Glutamatergic neuron (in vitro differentiated cells): ENCODE data around the gene LLGL2. TPM values are rescaled to one million over a fixed set of nuclear protein-coding genes. Genes with fewer than 3 reads are reported as not detected.

Experiments used
- DNase-seq: peaks from one replicate; pipeline ENCODE4 v3.0.0; 2022
- H3K27ac Mint-ChIP-seq: one replicate; pipeline ENCODE4 v1.8.0; 2020; ENCODE audit warnings: mild to moderate bottlenecking, mixed read lengths, inconsistent platforms; ENCODE audit not compliant: unreplicated experiment
- H3K27me3 Mint-ChIP-seq: one replicate; pipeline ENCODE4 v1.8.0; 2020; ENCODE audit warnings: mild to moderate bottlenecking, moderate library complexity, mixed read lengths, inconsistent platforms; ENCODE audit not compliant: unreplicated experiment
- H3K36me3 Mint-ChIP-seq: one replicate; pipeline ENCODE4 v1.8.0; 2020; ENCODE audit warnings: mild to moderate bottlenecking, mixed read lengths, inconsistent platforms; ENCODE audit not compliant: unreplicated experiment
- H3K4me1 Mint-ChIP-seq: one replicate; pipeline ENCODE4 v1.8.0; 2020; ENCODE audit warnings: mild to moderate bottlenecking, low read depth, mixed read lengths, inconsistent platforms; ENCODE audit not compliant: unreplicated experiment
- H3K4me3 Mint-ChIP-seq: one replicate; pipeline ENCODE4 v1.8.0; 2020; ENCODE audit warnings: mild to moderate bottlenecking, mixed read lengths, inconsistent platforms; ENCODE audit not compliant: unreplicated experiment
- H3K9me3 Mint-ChIP-seq: one replicate; pipeline ENCODE4 v1.8.0; 2020; ENCODE audit warnings: mild to moderate bottlenecking, moderate library complexity, mixed read lengths, inconsistent platforms; ENCODE audit not compliant: unreplicated experiment
- total RNA-seq: library from RNA; stranded (reverse); fragmentation: NEBNext Ultra II Directional; extraction: Animal tissue kit (Norgen Biotek cat#: 25700); gene quantifications from one replicate; pipeline ENCODE4 v1.2.1, GENCODE V29; 2021; ENCODE audit not compliant: unreplicated experiment
- TF ChIP-seq, protein P1 (sequence below): fragments of 200-600 bp; sonication (generic); IDR thresholded peaks from one replicate; pipeline ENCODE4 v1.5.0; 2021; ENCODE audit not compliant: partially characterized antibody, unreplicated experiment

The LLGL2 gene
- total RNA-seq, 1 donor from 2014 or later: 4.8 TPM

DNA sequence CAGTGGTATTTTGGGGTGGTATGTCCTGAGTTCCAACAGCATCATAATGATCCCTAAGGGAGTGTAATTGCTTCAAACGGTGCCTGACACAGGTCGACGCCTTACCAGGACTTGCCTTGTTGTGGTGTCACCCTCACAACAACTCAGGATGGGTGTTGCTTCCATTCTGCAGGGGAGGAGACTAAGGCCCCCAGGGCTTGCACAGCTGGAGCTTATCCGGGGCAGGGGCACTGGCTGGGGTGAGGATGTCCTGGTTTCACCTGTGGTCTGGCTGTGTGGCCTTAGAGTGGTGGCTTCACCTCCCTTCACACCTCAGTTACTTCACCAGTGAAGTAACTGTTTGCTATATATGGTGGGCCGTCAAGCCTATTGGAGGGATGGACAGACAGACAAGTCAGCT, 23.3 kb downstream of the LLGL2 start:
- peaks cover 3% of the 10 kb centered on the region for H3K4me1 Mint-ChIP-seq
- H3K36me3 Mint-ChIP-seq: no peaks in the 10 kb centered on the region
- no peak overlapping the region for H3K27ac Mint-ChIP-seq
- H3K4me3 Mint-ChIP-seq: no peak overlapping the region
- no peaks in the 10 kb centered on the region for H3K9me3 Mint-ChIP-seq
- H3K27me3 Mint-ChIP-seq: peaks cover 2% of the 10 kb centered on the region
- TF ChIP-seq, protein P1, sequence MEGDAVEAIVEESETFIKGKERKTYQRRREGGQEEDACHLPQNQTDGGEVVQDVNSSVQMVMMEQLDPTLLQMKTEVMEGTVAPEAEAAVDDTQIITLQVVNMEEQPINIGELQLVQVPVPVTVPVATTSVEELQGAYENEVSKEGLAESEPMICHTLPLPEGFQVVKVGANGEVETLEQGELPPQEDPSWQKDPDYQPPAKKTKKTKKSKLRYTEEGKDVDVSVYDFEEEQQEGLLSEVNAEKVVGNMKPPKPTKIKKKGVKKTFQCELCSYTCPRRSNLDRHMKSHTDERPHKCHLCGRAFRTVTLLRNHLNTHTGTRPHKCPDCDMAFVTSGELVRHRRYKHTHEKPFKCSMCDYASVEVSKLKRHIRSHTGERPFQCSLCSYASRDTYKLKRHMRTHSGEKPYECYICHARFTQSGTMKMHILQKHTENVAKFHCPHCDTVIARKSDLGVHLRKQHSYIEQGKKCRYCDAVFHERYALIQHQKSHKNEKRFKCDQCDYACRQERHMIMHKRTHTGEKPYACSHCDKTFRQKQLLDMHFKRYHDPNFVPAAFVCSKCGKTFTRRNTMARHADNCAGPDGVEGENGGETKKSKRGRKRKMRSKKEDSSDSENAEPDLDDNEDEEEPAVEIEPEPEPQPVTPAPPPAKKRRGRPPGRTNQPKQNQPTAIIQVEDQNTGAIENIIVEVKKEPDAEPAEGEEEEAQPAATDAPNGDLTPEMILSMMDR: no peak
- DNase-seq: no peak

- no peak for DNase-seq
- H3K27me3 Mint-ChIP-seq: no peaks in the 10 kb centered on the region
- TF ChIP-seq, protein P1: no peak
- H3K36me3 Mint-ChIP-seq: no peaks in the 10 kb centered on the region
- H3K4me3 Mint-ChIP-seq: no peak overlapping the region
- H3K9me3 Mint-ChIP-seq: no peaks in the 10 kb centered on the region
- H3K27ac Mint-ChIP-seq: no peak overlapping the region
- H3K4me1 Mint-ChIP-seq: peaks cover 3% of the 10 kb centered on the region
Observed at GRCh38 chr17:75549246-75550138, 24.0 kb downstream of the LLGL2 start.

DNA sequence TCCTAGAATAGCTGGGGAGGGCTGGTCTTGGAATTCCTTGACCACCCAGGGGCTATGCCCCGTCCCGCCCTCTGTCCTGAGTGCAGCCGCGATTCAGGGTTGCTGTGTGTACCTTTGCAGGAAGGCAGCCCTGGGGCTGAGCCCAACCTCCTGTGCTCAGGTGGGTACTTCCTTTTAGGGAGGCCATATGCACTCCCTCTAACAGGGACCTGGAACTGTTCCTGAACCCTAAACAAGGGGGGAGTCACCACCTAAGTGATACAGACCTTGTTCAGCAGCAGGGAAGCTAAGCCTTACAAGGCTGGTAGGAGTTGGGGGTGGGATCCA, 24.6 kb downstream of the LLGL2 start:
- Mint-ChIP-seq H3K4me1 (peaks cover 3% of the 10 kb centered on the region), H3K4me3 (no peak overlapping the region), H3K27ac (no peak overlapping the region), H3K9me3 (no peaks in the 10 kb centered on the region), H3K36me3 (no peaks in the 10 kb centered on the region), H3K27me3 (no peaks in the 10 kb centered on the region)
- DNase-seq: no peak
- TF ChIP-seq, protein P1: no peak

DNA sequence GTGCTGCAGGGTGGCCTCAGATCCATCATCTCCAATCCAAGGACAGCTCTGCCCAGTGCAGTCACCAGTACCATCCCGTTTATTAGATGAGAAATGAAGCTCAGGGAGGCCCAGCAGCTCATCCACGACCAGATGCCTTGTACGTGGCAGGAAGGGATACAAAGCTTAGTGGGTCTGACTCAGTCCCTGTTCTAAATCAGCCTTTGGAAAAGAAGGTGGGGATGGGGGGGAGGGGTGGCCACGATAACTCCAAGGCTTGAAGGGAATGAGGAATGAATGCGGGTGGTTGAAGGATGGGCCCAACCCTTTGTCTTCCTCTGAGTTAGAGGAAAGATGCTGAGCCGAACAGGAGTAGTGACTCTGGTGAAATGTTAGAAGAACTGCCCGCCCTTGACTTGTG, 25.8 kb downstream of the LLGL2 start:
- Mint-ChIP-seq H3K9me3 (no peaks in the 10 kb centered on the region), H3K27me3 (no peaks in the 10 kb centered on the region), H3K27ac (no peak overlapping the region), H3K4me1 (no peaks in the 10 kb centered on the region), H3K4me3 (no peak overlapping the region), H3K36me3 (no peaks in the 10 kb centered on the region)
- TF ChIP-seq, protein P1: no peak
- DNase-seq: no peak
